Sigmoid colon (tissue), 4 donors: ENCODE data around the gene KCNA10.

Experiments used
- CTCF ChIP-seq, 4 experiments: fragments of 450-650 bp in 3 of 4; fragments of 200-600 bp in 1 of 4; IDR thresholded peaks; one replicate each; pipeline ENCODE4 v1.5.1; 2016 to 2019; ENCODE audit warnings: antibody characterized with exemption in 4 of 4, mild to moderate bottlenecking in 3 of 4, moderate library complexity in 2 of 4
- POLR2A ChIP-seq, 2 donors: fragments of 450-650 bp; IDR thresholded peaks; one replicate each; pipeline ENCODE4 v1.6.1; 2016; ENCODE audit warnings: antibody characterized with exemption in 2 of 2, mild to moderate bottlenecking in 2 of 2, moderate library complexity in 2 of 2
- POLR2AphosphoS5 ChIP-seq, 4 donors: sonication (generic); formaldehyde crosslinking; IDR thresholded peaks; one replicate each; pipeline ENCODE4 v1.6.1; 2017; ENCODE audit warnings: antibody characterized with exemption in 4 of 4

GRCh38 chr1:110538075-110538474, 19.1 kb upstream of the KCNA10 start:
- TF ChIP-seq CTCF (IDR thresholded peaks at IDR 0.05) (no peak), POLR2AphosphoS5 (IDR thresholded peaks at IDR 0.05) (no peak), POLR2A (IDR thresholded peaks at IDR 0.05) (no peak)
